ENCODE results near the gene TSNAXIP1.
A peak's percentile ranks its signal among the peaks of the same experiment; 100 is the strongest.

TSNAXIP1 gene

DNA sequence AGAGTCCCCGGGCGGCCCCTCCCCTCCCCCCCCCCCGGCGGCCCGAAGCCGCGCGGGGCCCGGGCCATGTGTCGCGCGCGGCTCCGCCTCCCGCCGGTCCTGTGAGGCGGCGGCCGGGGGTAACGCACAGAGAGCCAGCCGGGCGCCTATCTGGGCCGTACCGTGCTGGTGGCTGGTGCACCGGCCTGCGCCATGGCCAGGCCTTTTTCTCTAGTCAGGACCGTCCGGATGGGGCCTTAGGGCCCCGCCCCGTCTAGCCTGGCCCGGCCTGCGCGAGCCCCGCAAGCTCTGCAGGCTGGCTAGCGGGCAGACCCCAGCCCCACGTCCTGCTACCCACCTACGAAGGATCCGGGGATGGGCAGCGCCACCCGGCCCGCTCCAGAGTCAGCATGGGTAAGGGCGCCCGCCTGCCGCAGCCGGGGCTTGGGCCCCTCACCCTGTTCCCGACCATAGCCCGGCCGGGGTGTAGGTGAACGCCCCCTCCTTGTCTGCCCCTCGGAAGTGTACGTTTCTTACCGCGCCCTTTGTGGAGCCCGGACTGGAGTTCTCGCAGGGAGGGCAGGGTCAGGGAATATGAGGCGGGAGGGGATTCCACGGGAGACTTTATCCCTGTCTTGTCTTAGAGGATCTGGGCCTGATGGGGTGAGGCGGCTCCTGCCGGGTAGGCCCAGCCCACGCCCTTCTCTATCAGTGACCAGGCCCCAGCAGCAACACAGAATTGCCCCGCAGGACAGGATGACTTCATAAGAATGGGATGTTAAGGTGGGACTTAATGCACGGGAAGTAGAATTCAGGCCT lies 40.6 kb downstream of the TSNAXIP1 start, which contains the start of gene CENPT:
TSS of gene CENPT (minus strand) at position 630 of the 798 bp plus-strand sequence. CDS start 13,834 bp downstream, outside the sequence.
- H3K27ac ChIP-seq (ENCODE audit: extremely low read depth, low read depth, low read length): peak within 1 kb of the TSS; percentile 92
- peaks cover 16% of the 10 kb centered on the region for H3K4me1 ChIP-seq (ENCODE audit: control insufficient read depth, insufficient read depth, low read length)
- POLR2A ChIA-PET: interaction anchor here (1.0 to 4.3 kb wide), 6 partner anchors 14 to 187 kb away, joined by 3 to 38 read pairs (median 6); partner anchors contain the start of genes ACD, DDX28, DUS2 and EDC4
- H3K36me3 ChIP-seq (ENCODE audit: control insufficient read depth in 2 of 2, insufficient read depth in 1 of 2, low read length in 2 of 2): peaks cover 0 to 34% of the 10 kb centered on the region in 2 experiments; a peak in 2 of 3 replicates
- CTCF ChIA-PET: interaction anchor here (0.7 to 1.7 kb wide), 4 partner anchors 19 to 174 kb away, joined by 3 to 9 read pairs (median 5); partner anchors contain the start of gene NRN1L
- H3K4me3 ChIP-seq (ENCODE audit: low read depth, low read length): peak within 1 kb of the TSS; percentile 91
- H3K9me3 ChIP-seq (ENCODE audit: control insufficient read depth, insufficient read depth, low read depth, low read length): no peaks in the 10 kb centered on the region
- no peak for TF ChIP-seq YY2 (tag by site-specific recombination; IDR thresholded peaks at IDR 0.05)
- TF ChIP-seq ZNF76 (tag by site-specific recombination; IDR thresholded peaks at IDR 0.05; ENCODE audit: borderline replicate concordance, low read depth): no peak
- TF ChIP-seq, protein P1, sequence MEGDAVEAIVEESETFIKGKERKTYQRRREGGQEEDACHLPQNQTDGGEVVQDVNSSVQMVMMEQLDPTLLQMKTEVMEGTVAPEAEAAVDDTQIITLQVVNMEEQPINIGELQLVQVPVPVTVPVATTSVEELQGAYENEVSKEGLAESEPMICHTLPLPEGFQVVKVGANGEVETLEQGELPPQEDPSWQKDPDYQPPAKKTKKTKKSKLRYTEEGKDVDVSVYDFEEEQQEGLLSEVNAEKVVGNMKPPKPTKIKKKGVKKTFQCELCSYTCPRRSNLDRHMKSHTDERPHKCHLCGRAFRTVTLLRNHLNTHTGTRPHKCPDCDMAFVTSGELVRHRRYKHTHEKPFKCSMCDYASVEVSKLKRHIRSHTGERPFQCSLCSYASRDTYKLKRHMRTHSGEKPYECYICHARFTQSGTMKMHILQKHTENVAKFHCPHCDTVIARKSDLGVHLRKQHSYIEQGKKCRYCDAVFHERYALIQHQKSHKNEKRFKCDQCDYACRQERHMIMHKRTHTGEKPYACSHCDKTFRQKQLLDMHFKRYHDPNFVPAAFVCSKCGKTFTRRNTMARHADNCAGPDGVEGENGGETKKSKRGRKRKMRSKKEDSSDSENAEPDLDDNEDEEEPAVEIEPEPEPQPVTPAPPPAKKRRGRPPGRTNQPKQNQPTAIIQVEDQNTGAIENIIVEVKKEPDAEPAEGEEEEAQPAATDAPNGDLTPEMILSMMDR (tag by site-specific recombination; IDR thresholded peaks at IDR 0.05): peak; percentile 9; the same call in 1 of the 2 replicates
- TF ChIP-seq MZF1 (tag by site-specific recombination; IDR thresholded peaks at IDR 0.05; ENCODE audit: borderline replicate concordance): no peak
- TF ChIP-seq, protein P2, sequence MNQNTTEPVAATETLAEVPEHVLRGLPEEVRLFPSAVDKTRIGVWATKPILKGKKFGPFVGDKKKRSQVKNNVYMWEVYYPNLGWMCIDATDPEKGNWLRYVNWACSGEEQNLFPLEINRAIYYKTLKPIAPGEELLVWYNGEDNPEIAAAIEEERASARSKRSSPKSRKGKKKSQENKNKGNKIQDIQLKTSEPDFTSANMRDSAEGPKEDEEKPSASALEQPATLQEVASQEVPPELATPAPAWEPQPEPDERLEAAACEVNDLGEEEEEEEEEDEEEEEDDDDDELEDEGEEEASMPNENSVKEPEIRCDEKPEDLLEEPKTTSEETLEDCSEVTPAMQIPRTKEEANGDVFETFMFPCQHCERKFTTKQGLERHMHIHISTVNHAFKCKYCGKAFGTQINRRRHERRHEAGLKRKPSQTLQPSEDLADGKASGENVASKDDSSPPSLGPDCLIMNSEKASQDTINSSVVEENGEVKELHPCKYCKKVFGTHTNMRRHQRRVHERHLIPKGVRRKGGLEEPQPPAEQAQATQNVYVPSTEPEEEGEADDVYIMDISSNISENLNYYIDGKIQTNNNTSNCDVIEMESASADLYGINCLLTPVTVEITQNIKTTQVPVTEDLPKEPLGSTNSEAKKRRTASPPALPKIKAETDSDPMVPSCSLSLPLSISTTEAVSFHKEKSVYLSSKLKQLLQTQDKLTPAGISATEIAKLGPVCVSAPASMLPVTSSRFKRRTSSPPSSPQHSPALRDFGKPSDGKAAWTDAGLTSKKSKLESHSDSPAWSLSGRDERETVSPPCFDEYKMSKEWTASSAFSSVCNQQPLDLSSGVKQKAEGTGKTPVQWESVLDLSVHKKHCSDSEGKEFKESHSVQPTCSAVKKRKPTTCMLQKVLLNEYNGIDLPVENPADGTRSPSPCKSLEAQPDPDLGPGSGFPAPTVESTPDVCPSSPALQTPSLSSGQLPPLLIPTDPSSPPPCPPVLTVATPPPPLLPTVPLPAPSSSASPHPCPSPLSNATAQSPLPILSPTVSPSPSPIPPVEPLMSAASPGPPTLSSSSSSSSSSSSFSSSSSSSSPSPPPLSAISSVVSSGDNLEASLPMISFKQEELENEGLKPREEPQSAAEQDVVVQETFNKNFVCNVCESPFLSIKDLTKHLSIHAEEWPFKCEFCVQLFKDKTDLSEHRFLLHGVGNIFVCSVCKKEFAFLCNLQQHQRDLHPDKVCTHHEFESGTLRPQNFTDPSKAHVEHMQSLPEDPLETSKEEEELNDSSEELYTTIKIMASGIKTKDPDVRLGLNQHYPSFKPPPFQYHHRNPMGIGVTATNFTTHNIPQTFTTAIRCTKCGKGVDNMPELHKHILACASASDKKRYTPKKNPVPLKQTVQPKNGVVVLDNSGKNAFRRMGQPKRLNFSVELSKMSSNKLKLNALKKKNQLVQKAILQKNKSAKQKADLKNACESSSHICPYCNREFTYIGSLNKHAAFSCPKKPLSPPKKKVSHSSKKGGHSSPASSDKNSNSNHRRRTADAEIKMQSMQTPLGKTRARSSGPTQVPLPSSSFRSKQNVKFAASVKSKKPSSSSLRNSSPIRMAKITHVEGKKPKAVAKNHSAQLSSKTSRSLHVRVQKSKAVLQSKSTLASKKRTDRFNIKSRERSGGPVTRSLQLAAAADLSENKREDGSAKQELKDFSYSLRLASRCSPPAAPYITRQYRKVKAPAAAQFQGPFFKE (tag by site-specific recombination; IDR thresholded peaks at IDR 0.05; ENCODE audit: borderline replicate concordance): peak; percentile 46; the same call in 1 of the 2 replicates
- no peak for TF ChIP-seq ZNF530 (tag by site-specific recombination; IDR thresholded peaks at IDR 0.05; ENCODE audit: low read depth)
- TF ChIP-seq ZXDB (tag by site-specific recombination; IDR thresholded peaks at IDR 0.05): 0 out of 2 replicates have a peak, but pooled peaks have one; percentile 49
- TF ChIP-seq, protein P3, sequence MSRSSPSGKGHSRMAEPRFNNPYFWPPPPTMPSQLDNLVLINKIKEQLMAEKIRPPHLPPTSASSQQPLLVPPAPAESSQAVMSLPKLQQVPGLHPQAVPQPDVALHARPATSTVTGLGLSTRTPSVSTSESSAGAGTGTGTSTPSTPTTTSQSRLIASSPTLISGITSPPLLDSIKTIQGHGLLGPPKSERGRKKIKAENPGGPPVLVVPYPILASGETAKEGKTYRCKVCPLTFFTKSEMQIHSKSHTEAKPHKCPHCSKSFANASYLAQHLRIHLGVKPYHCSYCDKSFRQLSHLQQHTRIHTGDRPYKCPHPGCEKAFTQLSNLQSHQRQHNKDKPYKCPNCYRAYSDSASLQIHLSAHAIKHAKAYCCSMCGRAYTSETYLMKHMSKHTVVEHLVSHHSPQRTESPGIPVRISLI (tag by site-specific recombination; IDR thresholded peaks at IDR 0.05): no peak
- TF ChIP-seq ZFP41 (tag by site-specific recombination; IDR thresholded peaks at IDR 0.05; ENCODE audit: borderline replicate concordance): no peak
- TF ChIP-seq ZNF521 (tag by site-specific recombination; IDR thresholded peaks at IDR 0.05): no peak
- TF ChIP-seq REPIN1 (tag by site-specific recombination; IDR thresholded peaks at IDR 0.05; ENCODE audit: low read depth): no peak
- no peak for TF ChIP-seq HOXD13 (CRISPR knock-in tag; IDR thresholded peaks at IDR 0.05; ENCODE audit: borderline replicate concordance)
- TF ChIP-seq KLF8 (tag by site-specific recombination; IDR thresholded peaks at IDR 0.05): peak; percentile 55
- TF ChIP-seq, protein P4, sequence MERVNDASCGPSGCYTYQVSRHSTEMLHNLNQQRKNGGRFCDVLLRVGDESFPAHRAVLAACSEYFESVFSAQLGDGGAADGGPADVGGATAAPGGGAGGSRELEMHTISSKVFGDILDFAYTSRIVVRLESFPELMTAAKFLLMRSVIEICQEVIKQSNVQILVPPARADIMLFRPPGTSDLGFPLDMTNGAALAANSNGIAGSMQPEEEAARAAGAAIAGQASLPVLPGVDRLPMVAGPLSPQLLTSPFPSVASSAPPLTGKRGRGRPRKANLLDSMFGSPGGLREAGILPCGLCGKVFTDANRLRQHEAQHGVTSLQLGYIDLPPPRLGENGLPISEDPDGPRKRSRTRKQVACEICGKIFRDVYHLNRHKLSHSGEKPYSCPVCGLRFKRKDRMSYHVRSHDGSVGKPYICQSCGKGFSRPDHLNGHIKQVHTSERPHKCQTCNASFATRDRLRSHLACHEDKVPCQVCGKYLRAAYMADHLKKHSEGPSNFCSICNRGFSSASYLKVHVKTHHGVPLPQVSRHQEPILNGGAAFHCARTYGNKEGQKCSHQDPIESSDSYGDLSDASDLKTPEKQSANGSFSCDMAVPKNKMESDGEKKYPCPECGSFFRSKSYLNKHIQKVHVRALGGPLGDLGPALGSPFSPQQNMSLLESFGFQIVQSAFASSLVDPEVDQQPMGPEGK (tag by site-specific recombination; IDR thresholded peaks at IDR 0.05): peak; percentile 43; the same call in 1 of the 2 replicates
- TF ChIP-seq ZNF24 (tag by site-specific recombination; IDR thresholded peaks at IDR 0.05): no peak
- peak; percentile 84 for TF ChIP-seq KLF16 (tag by site-specific recombination; IDR thresholded peaks at IDR 0.05)
- no peak for TF ChIP-seq ZNF785 (tag by site-specific recombination; IDR thresholded peaks at IDR 0.05)
- TF ChIP-seq, protein P5, sequence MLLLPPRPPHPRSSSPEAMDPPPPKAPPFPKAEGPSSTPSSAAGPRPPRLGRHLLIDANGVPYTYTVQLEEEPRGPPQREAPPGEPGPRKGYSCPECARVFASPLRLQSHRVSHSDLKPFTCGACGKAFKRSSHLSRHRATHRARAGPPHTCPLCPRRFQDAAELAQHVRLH (tag by site-specific recombination; IDR thresholded peaks at IDR 0.05): no peak
- TF ChIP-seq PRDM1 (tag by site-specific recombination; IDR thresholded peaks at IDR 0.05): no peak
- no peak for TF ChIP-seq ZNF544 (tag by site-specific recombination; IDR thresholded peaks at IDR 0.05)
- peak; percentile 79 for TF ChIP-seq KLF9 (tag by site-specific recombination; IDR thresholded peaks at IDR 0.05; ENCODE audit: low read depth)
- TF ChIP-seq ZNF677 (tag by site-specific recombination; IDR thresholded peaks at IDR 0.05): no peak
- no peak for TF ChIP-seq ZNF747 (tag by site-specific recombination; IDR thresholded peaks at IDR 0.05)
- TF ChIP-seq, protein P6, sequence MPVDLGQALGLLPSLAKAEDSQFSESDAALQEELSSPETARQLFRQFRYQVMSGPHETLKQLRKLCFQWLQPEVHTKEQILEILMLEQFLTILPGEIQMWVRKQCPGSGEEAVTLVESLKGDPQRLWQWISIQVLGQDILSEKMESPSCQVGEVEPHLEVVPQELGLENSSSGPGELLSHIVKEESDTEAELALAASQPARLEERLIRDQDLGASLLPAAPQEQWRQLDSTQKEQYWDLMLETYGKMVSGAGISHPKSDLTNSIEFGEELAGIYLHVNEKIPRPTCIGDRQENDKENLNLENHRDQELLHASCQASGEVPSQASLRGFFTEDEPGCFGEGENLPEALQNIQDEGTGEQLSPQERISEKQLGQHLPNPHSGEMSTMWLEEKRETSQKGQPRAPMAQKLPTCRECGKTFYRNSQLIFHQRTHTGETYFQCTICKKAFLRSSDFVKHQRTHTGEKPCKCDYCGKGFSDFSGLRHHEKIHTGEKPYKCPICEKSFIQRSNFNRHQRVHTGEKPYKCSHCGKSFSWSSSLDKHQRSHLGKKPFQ (tag by site-specific recombination; IDR thresholded peaks at IDR 0.05): no peak

Measured in HEK293 (cell line).